ENCODE data around the gene PVALEF. TPM values are rescaled to one million over a fixed set of nuclear protein-coding genes. Genes with fewer than 3 reads are reported as not detected.

PVALEF gene
- total and polyA plus RNA-seq, 2 donors (not counting 3 experiments of a cell fraction or from before 2014, with no cell fraction given): not detected

DNA sequence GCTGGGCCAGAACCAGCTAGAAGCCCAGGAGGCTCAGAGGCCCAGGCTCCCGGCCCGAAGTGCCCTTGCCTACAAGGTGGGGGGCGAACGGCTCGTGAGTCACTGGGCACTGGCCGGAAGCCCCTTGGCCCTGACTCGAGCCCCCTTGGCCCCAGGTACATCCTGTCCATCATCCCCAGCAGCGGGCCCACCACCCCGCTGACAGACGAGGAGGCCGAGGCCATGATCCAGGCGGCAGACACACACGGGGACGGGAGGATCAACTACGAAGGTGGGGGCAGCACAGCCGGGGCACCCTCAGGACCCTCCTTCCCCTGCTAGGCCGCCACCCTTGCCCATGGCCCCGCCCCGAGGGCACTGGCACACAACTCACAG lies 16.5 kb downstream of the PVALEF start:
- dilution Hi-C loops (cut with MboI; ENCODE audit: extremely low pct_ligation_motif_present, low sequenced_read_pairs): no loop called here
- CTCF ChIA-PET: interaction anchor here (1.3 kb wide), 1 partner anchor 39 kb away, joined by 4 read pairs; no protein-coding TSS in a partner anchor
- no peaks in the 10 kb centered on the region for H4K20me1 ChIP-seq (replicated peaks; ENCODE audit: control insufficient read depth, extremely low read depth, insufficient read depth, low read length)
- H3K36me3 ChIP-seq (ENCODE audit: control insufficient read depth in 2 of 2, extremely low read depth in 1 of 2, insufficient read depth in 2 of 2, low read length in 2 of 2): no peaks in the 10 kb centered on the region
- DNase-seq (ENCODE audit: low read depth, low spot score) (no peak), FAIRE-seq (no peak)
- no peak overlapping the region for H3K4me2 ChIP-seq (ENCODE audit: insufficient read depth, low read length)
- TF ChIP-seq, protein P1, sequence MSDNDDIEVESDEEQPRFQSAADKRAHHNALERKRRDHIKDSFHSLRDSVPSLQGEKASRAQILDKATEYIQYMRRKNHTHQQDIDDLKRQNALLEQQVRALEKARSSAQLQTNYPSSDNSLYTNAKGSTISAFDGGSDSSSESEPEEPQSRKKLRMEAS (IDR thresholded peaks at IDR 0.05; ENCODE audit: insufficient read depth, insufficient read length): no peak
- TF ChIP-seq CTCF (IDR thresholded peaks at IDR 0.05; ENCODE audit: extremely low read depth in 1 of 2, insufficient read depth in 1 of 2, low read depth in 1 of 2, low read length in 2 of 2) (no peak), POLR2A (IDR thresholded peaks at IDR 0.05; ENCODE audit: low read depth, low read length) (no peak), JUN (IDR thresholded peaks at IDR 0.05; ENCODE audit: borderline replicate concordance, insufficient read depth, insufficient read length, low read depth) (no peak), EZH2 (IDR thresholded peaks at IDR 0.05; ENCODE audit: borderline replicate concordance, low read depth, low read length, severe bottlenecking) (no peak)
- H3K27ac ChIP-seq (ENCODE audit: insufficient read depth, low read depth, low read length): no peak overlapping the region
- no peak overlapping the region for H2AFZ ChIP-seq (ENCODE audit: low read depth, low read length)
- no peak overlapping the region for H3K4me3 ChIP-seq (replicated peaks in 1 of 3; ENCODE audit: insufficient read depth in 1 of 3, low read depth in 1 of 3, low read length in 3 of 3)
- BruUV-seq (replicated peaks): no TSS peak
- H3K79me2 ChIP-seq (ENCODE audit: control insufficient read depth, insufficient read depth, low read length): no peaks in the 10 kb centered on the region
- no peak overlapping the region for H3K9ac ChIP-seq (replicated peaks; ENCODE audit: extremely low read depth, insufficient read depth, low read length)
- no peaks in the 10 kb centered on the region for H3K9me3 ChIP-seq (replicated peaks; ENCODE audit: control insufficient read depth, insufficient read depth, low read length)
- POLR2A ChIA-PET: no interaction called here
- no peaks in the 10 kb centered on the region for H3K9me1 ChIP-seq (replicated peaks; ENCODE audit: control insufficient read depth, extremely low read depth, insufficient read depth, low read length)
- intact Hi-C loops (cut with micrococcal nuclease): no loop called here
- no peaks in the 10 kb centered on the region for H3K27me3 ChIP-seq (ENCODE audit: control insufficient read depth in 2 of 2, insufficient read depth in 2 of 2, low read length in 2 of 2)
- no peaks in the 10 kb centered on the region for H3K4me1 ChIP-seq (ENCODE audit: control insufficient read depth, extremely low read depth, insufficient read depth, low read length)

DNA sequence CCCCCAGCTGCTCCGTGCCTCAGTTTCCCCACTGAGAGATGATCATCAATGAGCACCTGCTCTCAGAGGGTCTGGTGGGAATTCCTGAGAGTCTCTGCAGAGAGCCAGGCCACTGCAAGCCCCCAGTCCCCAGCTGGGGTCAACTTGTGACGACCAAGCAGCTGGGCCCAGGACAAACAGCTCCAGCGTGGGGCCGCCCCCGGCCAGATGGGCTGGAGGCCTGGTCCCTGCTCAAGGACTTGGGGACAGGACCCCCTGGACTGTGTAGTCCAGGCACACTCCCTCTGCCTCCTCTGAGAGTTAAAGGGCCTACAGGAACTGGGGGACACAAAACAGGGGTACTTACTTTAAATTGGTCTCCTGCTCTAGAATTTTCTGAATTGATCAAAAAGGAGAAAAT lies 17.3 kb downstream of the PVALEF start:
- FAIRE-seq (no peak), DNase-seq (ENCODE audit: low read depth, low spot score) (no peak)
- Histone ChIP-seq H3K27me3 (ENCODE audit: control insufficient read depth in 2 of 2, insufficient read depth in 2 of 2, low read length in 2 of 2) (no peaks in the 10 kb centered on the region), H3K79me2 (ENCODE audit: control insufficient read depth, insufficient read depth, low read length) (no peaks in the 10 kb centered on the region), H3K4me2 (ENCODE audit: insufficient read depth, low read length) (no peak overlapping the region), H3K4me3 (replicated peaks in 1 of 3; ENCODE audit: insufficient read depth in 1 of 3, low read depth in 1 of 3, low read length in 3 of 3) (no peak overlapping the region), H3K27ac (ENCODE audit: insufficient read depth, low read depth, low read length) (no peak overlapping the region), H2AFZ (ENCODE audit: low read depth, low read length) (no peak overlapping the region), H3K9me3 (replicated peaks; ENCODE audit: control insufficient read depth, insufficient read depth, low read length) (no peaks in the 10 kb centered on the region), H3K9ac (replicated peaks; ENCODE audit: extremely low read depth, insufficient read depth, low read length) (no peak overlapping the region), H3K9me1 (replicated peaks; ENCODE audit: control insufficient read depth, extremely low read depth, insufficient read depth, low read length) (no peaks in the 10 kb centered on the region), H3K4me1 (ENCODE audit: control insufficient read depth, extremely low read depth, insufficient read depth, low read length) (no peaks in the 10 kb centered on the region), H4K20me1 (replicated peaks; ENCODE audit: control insufficient read depth, extremely low read depth, insufficient read depth, low read length) (no peaks in the 10 kb centered on the region), H3K36me3 (ENCODE audit: control insufficient read depth in 2 of 2, extremely low read depth in 1 of 2, insufficient read depth in 2 of 2, low read length in 2 of 2) (no peaks in the 10 kb centered on the region)
- ChIA-PET CTCF (no interaction called here), POLR2A (no interaction called here)
- intact Hi-C loops (cut with micrococcal nuclease) (no loop called here), dilution Hi-C loops (cut with MboI; ENCODE audit: extremely low pct_ligation_motif_present, low sequenced_read_pairs) (no loop called here)
- TF ChIP-seq GATA2 (IDR thresholded peaks at IDR 0.05; ENCODE audit: insufficient read depth, insufficient read length, low read depth, low read length) (no peak), CTCF (IDR thresholded peaks at IDR 0.05; ENCODE audit: extremely low read depth in 1 of 2, insufficient read depth in 1 of 2, low read depth in 1 of 2, low read length in 2 of 2) (no peak), EZH2 (IDR thresholded peaks at IDR 0.05; ENCODE audit: borderline replicate concordance, low read depth, low read length, severe bottlenecking) (no peak), POLR2A (IDR thresholded peaks at IDR 0.05; ENCODE audit: low read depth, low read length) (no peak), POLR2AphosphoS5 (IDR thresholded peaks at IDR 0.05; ENCODE audit: insufficient read depth, low read depth, low read length) (no peak), MYC (IDR thresholded peaks at IDR 0.05; ENCODE audit: low read depth, low read length) (no peak), FOS (IDR thresholded peaks at IDR 0.05; ENCODE audit: borderline replicate concordance, insufficient read depth, low read length) (no peak), JUN (IDR thresholded peaks at IDR 0.05; ENCODE audit: borderline replicate concordance, insufficient read depth, insufficient read length, low read depth) (no peak)
- TF ChIP-seq, protein P1 (IDR thresholded peaks at IDR 0.05; ENCODE audit: insufficient read depth, insufficient read length): no peak
- no TSS peak for BruUV-seq (replicated peaks)
